Measurements from ENCODE around the gene SERTAD2. TPM values are rescaled to one million over a fixed set of nuclear protein-coding genes. Genes with fewer than 3 reads are reported as not detected.

Gene SERTAD2
- 16.1 and 20.6 TPM in 2 replicates for total RNA-seq

GRCh38 chr2:64653109-64654062 is at the start of gene SERTAD2:
Gene SERTAD2 (minus strand): TSS chr2:64653913. CDS start chr2:64636871, 17,042 bp downstream.

Other genes starting within 250 kb of the SERTAD2 start
- 4.5 and 7.4 TPM in 2 replicates for gene LGALSL, start 199.8 kb downstream of the SERTAD2 start, total RNA-seq
- 27.7 and 29.6 TPM in 2 replicates for gene AFTPH, start 129.6 kb downstream of the SERTAD2 start, total RNA-seq